GM12878 (cell line): Measurements from ENCODE around the gene DCAF7. TPM values are rescaled to one million over a fixed set of nuclear protein-coding genes. Genes with fewer than 3 reads are reported as not detected.

Experiments used
- ATAC-seq: fragments of 200-7000 bp; cut with Tn5 transposase; 3 replicates; pipeline ENCODE4 v1.9.1; 2020; ENCODE audit warnings: mild to moderate bottlenecking, moderate library complexity
- BruUV-seq: library from RNA; stranded (reverse); fragments of 400-500 nt; replicated peaks from 2 replicates; lab custom pipeline; 2021; lab: Mats Ljungman, UMichigan
- CTCF ChIA-PET: fragments of 300-600 bp; sonication (Branson Sonifier 250); formaldehyde crosslinking; extraction: SDS; loops from one replicate; lab custom pipeline; 2021; ENCODE audit warnings: inconsistent platforms; lab: Yijun Ruan, JAX
- POLR2A ChIA-PET: fragments of 350-600 bp; formaldehyde crosslinking; extraction: SDS; loops from one replicate; lab custom pipeline; 2021; ENCODE audit warnings: inconsistent platforms; lab: Charles Lee
- RAD21 ChIA-PET: fragments of 300-600 bp; sonication (Branson Sonifier 250); formaldehyde crosslinking; loops from one replicate; lab custom pipeline; 2023; ENCODE audit warnings: antibody characterized with exemption; ENCODE audit not compliant: unreplicated experiment; lab: Charles Lee
- SMC1A ChIA-PET: fragments of 300-600 bp; sonication (Branson Sonifier 250); formaldehyde crosslinking; loops from one replicate; lab custom pipeline; 2023; ENCODE audit not compliant: unreplicated experiment, uncharacterized antibody; lab: Charles Lee
- DNase-seq: peaks from one replicate; pipeline ENCODE4 v3.0.0-alpha.2; 2011; ENCODE audit warnings: low read depth, low spot score
- FAIRE-seq: peaks from 3 replicates; lab custom pipeline; 2011; peaks lifted over from hg19 to GRCh38; lab: Jason Lieb, UNC
- H2AFZ ChIP-seq: 2 replicates; pipeline ENCODE4 v1.6.0; 2011; ENCODE audit warnings: low read depth, low read length, control low read depth; ENCODE audit not compliant: control insufficient read depth
- H3K27ac ChIP-seq: 2 replicates; pipeline ENCODE4 v1.5.1; 2011; ENCODE audit warnings: control low read depth; ENCODE audit not compliant: control insufficient read depth, insufficient read depth
- H3K27me3 ChIP-seq, 2 experiments: replicated peaks in 1 of 2; 2 replicates each; pipeline versions ENCODE4 v1.6.0 to v1.6.1; 2011; ENCODE audit warnings: low read length in 1 of 2; ENCODE audit not compliant: control insufficient read depth in 2 of 2, insufficient read depth in 2 of 2
- H3K36me3 ChIP-seq, 2 experiments: 2 replicates each; pipeline ENCODE4 v1.5.1; 2011; ENCODE audit warnings: low read length in 1 of 2; ENCODE audit not compliant: control insufficient read depth in 2 of 2, insufficient read depth in 2 of 2
- H3K4me1 ChIP-seq: 2 replicates; pipeline ENCODE4 v1.6.1; 2011; ENCODE audit warnings: mild to moderate bottlenecking, low read length, moderate library complexity, mixed read lengths; ENCODE audit not compliant: control insufficient read depth, insufficient read depth
- H3K4me2 ChIP-seq: 2 replicates; pipeline ENCODE4 v1.6.0; 2011; ENCODE audit warnings: control low read depth; ENCODE audit not compliant: control insufficient read depth, insufficient read depth
- H3K4me3 ChIP-seq: fragments of 200-600 bp; sonication (generic); 2 replicates; pipeline ENCODE4 v1.5.1; 2016
- H3K79me2 ChIP-seq: 2 replicates; pipeline ENCODE4 v1.6.0; 2011; ENCODE audit warnings: low read length; ENCODE audit not compliant: control insufficient read depth, insufficient read depth
- H3K9ac ChIP-seq: 2 replicates; pipeline ENCODE4 v1.8.0; 2011; ENCODE audit warnings: low read length, control low read depth, mixed read lengths; ENCODE audit not compliant: control insufficient read depth, insufficient read depth
- H3K9me3 ChIP-seq: replicated peaks from 3 replicates; pipeline ENCODE4 v1.5.1; 2011; ENCODE audit warnings: mild to moderate bottlenecking, low read length; ENCODE audit not compliant: control insufficient read depth, insufficient read depth
- H4K20me1 ChIP-seq: 2 replicates; pipeline ENCODE4 v1.6.0; 2011; ENCODE audit not compliant: control insufficient read depth, insufficient read depth
- CHD4 ChIP-seq: fragments of 200-600 bp; sonication (generic); IDR thresholded peaks from 2 replicates; pipeline ENCODE4 v1.6.1; 2016; ENCODE audit warnings: mild to moderate bottlenecking
- E4F1 ChIP-seq: fragments of 450-650 bp; IDR thresholded peaks from 2 replicates; pipeline ENCODE4 v1.6.1; 2018; ENCODE audit warnings: borderline replicate concordance, mild to moderate bottlenecking; ENCODE audit not compliant: partially characterized antibody
- HCFC1 ChIP-seq: fragments of 150-350 bp; IDR thresholded peaks from 2 replicates; pipeline ENCODE4 v1.6.1; 2014; ENCODE audit warnings: low read length
- SPI1 ChIP-seq: IDR thresholded peaks from 2 replicates; pipeline ENCODE4 v1.6.1; 2011; ENCODE audit warnings: low read depth, mild to moderate bottlenecking, low read length, moderate library complexity, borderline replicate concordance; ENCODE audit not compliant: insufficient read depth
- WGBS: methylation state at CpG from one replicate; pipeline ENCODE4 v1.1.6; 2016; ENCODE audit warnings: low lambda C conversion rate; ENCODE audit not compliant: insufficient replicate concordance, insufficient coverage; ENCODE audit errors: missing lambda C conversion rate; 5-methylcytosine and 5-hydroxymethylcytosine counted together
- in situ Hi-C: fragments of 300-500 bp; cut with MboI; formaldehyde crosslinking; loops from 9 replicates; pipeline ENCODE4 v1.14.3; 2018; ENCODE audit warnings: mixed read lengths
- intact Hi-C: fragments of 100-400 bp; cut with micrococcal nuclease; formaldehyde crosslinking; loops from one replicate; pipeline ENCODE4 v1.14.2; 2022; ENCODE audit not compliant: unreplicated experiment
- polyA plus RNA-seq, 11 experiments: library from polyadenylated mRNA; depleted of rRNA in 4 of 11; unstranded in 6 of 11; stranded (reverse) in 5 of 11; fragments of >200 nt; fragmentation: Nextera tagmentation in 4 of 11; fragmentation: Illumina TruSeq in 1 of 11; extraction: Ambion mirVana in 4 of 11; extraction: Trizol in 1 of 11; gene quantifications; 1 replicate in 1 of 11; 2 replicates in 10 of 11; pipeline versions ENCODE4 v1.2.1 to v1.2.3, GENCODE V29; 2011 to 2016; ENCODE audit warnings: inconsistent platforms in 2 of 11, missing spikeins in 2 of 11, low read depth in 1 of 11
- total RNA-seq, 4 experiments: library from RNA; depleted of rRNA in 3 of 4; stranded (reverse); fragments of >200 nt in 3 of 4; fragmentation: Illumina TruSeq in 1 of 4; extraction: Trizol in 1 of 4; gene quantifications; 2 replicates each; pipeline versions ENCODE4 v1.2.1 to v1.2.3, GENCODE V29; 2013 to 2021

DCAF7 gene
- total and polyA plus RNA-seq, 10 of the 15 experiments (the other 5 are each of a cell fraction or from before 2014, with no cell fraction given) = 27.0 to 103 (median 54.5) TPM

GRCh38 chr17:63626551-63627180 is 76.4 kb downstream of the DCAF7 start:
- Histone ChIP-seq H3K4me3 (no peak overlapping the region), H3K79me2 (peaks cover 33% of the 10 kb centered on the region), H2AFZ (no peak overlapping the region), H3K9ac (no peak overlapping the region), H4K20me1 (no peaks in the 10 kb centered on the region), H3K36me3 (no peaks in the 10 kb centered on the region), H3K4me1 (peaks cover 5% of the 10 kb centered on the region; the same call in 1 of the 2 replicates), H3K4me2 (no peak overlapping the region), H3K27me3 (no peaks in the 10 kb centered on the region), H3K27ac (no peak overlapping the region), H3K9me3 (no peaks in the 10 kb centered on the region)
- WGBS = 96% methylated on average over 4 of the region's 4 CpGs
- no peak for DNase-seq
- no TSS peak for BruUV-seq
- ATAC-seq = no peak
- FAIRE-seq = no peak
- ChIA-PET CTCF (interaction anchor here (0.5 to 3.3 kb wide), 4 partner anchors 14 to 174 kb away, joined by 3 to 13 read pairs (median 8); no protein-coding TSS in a partner anchor), RAD21 (interaction anchor here (1.6 to 2.8 kb wide), 2 partner anchors 11 to 20 kb away, joined by 3 to 9 read pairs; no protein-coding TSS in a partner anchor), POLR2A (interaction anchor here (0.6 to 1.7 kb wide), 5 partner anchors 10 to 1510 kb away, joined by 3 to 5 read pairs (median 4); partner anchors contain the start of gene TACO1), SMC1A (interaction anchor here (0.5 to 3.3 kb wide), 7 partner anchors 9 to 109 kb away, joined by 3 to 19 read pairs (median 4); no protein-coding TSS in a partner anchor)
- in situ Hi-C loops = no loop called here
- intact Hi-C loops = loop anchor here (10.0 kb wide), 1 partner anchor 148 kb away; the partner anchor contains the start of genes CCDC47 and DDX42
- TF ChIP-seq CHD4 (no peak), SPI1 (0 out of 2 replicates have a peak, but pooled peaks have one; percentile 5)

DNA sequence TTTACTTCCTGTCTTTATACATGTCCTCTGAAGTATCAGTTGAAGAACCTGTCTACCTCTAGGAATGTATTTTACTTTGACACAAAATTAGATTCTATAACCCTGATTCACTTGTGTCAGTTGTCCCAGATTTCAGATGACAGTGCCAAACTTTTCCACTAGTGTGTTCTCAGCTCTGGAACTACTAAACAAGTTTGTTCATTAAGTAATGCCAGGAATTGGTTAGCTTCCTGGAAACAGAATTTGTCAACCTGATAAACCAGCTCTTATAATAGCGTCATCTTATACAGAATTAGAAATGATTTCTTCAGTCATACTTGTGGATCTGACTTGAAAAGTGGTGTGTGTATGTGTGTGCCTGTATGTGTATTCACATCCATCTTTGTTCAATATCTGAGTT is 79.3 kb downstream of the DCAF7 start:
- H3K9ac ChIP-seq = no peak overlapping the region
- ATAC-seq (no peak), FAIRE-seq (peak; percentile 35), DNase-seq (no peak)
- no peaks in the 10 kb centered on the region for H4K20me1 ChIP-seq
- H3K79me2 ChIP-seq = peaks cover 16% of the 10 kb centered on the region
- RAD21 ChIA-PET = interaction anchor here (1.2 kb wide), 1 partner anchor 10 kb away, joined by 4 read pairs; no protein-coding TSS in a partner anchor
- POLR2A ChIA-PET = no interaction called here
- H3K4me2 ChIP-seq = no peak overlapping the region
- peaks cover under 1 to 5% of the 10 kb centered on the region in 2 experiments; a peak in 2 of 4 replicates for H3K36me3 ChIP-seq
- H3K4me1 ChIP-seq = no peaks in the 10 kb centered on the region
- TF ChIP-seq SPI1 (no peak), HCFC1 (no peak), E4F1 (no peak)
- CTCF ChIA-PET = interaction anchor here (0.7 to 1.9 kb wide), 4 partner anchors 8 to 223 kb away, joined by 3 to 5 read pairs (median 3); partner anchors contain the start of gene MAP3K3
- 96% methylated on average over 1 of the region's 1 CpG for WGBS
- no peak overlapping the region for H3K27ac ChIP-seq
- no peaks in the 10 kb centered on the region for H3K27me3 ChIP-seq
- no TSS peak for BruUV-seq
- no peak overlapping the region for H2AFZ ChIP-seq
- no peaks in the 10 kb centered on the region for H3K9me3 ChIP-seq
- in situ Hi-C loops (no loop called here), intact Hi-C loops (loop anchor here (10.0 kb wide), 1 partner anchor 145 kb away; the partner anchor contains the start of genes CCDC47 and DDX42)
- SMC1A ChIA-PET = interaction anchor here (0.6 kb wide), 1 partner anchor 14 kb away, joined by 4 read pairs; no protein-coding TSS in a partner anchor
- H3K4me3 ChIP-seq = no peak overlapping the region
